Muscle layer of duodenum (tissue), 2 donors: ENCODE measurements around the gene HEMK1.

Source experiments
- H3K27ac ChIP-seq: one replicate; pipeline ENCODE4 v1.7.0; 2013; ENCODE audit warnings: mild to moderate bottlenecking, low read length
- H3K27me3 ChIP-seq: one replicate; pipeline ENCODE4 v1.7.0; 2013; ENCODE audit warnings: low read depth, mild to moderate bottlenecking, control low read depth, low read length
- H3K36me3 ChIP-seq, 2 donors: one replicate each; pipeline ENCODE4 v1.7.0; 2013; ENCODE audit warnings: low read length in 2 of 2, control low read depth in 1 of 2, mild to moderate bottlenecking in 1 of 2; ENCODE audit not compliant: insufficient read depth in 2 of 2, control insufficient read depth in 1 of 2
- H3K4me1 ChIP-seq, 2 donors: one replicate each; pipeline ENCODE4 v1.7.0; 2013; ENCODE audit warnings: low read length in 2 of 2, mild to moderate bottlenecking in 2 of 2, control low read depth in 1 of 2, moderate library complexity in 1 of 2; ENCODE audit not compliant: insufficient read depth in 2 of 2, control insufficient read depth in 1 of 2
- H3K4me3 ChIP-seq, 2 donors: one replicate each; pipeline ENCODE4 v1.7.0; 2013; ENCODE audit warnings: low read length in 2 of 2, low read depth in 1 of 2, mild to moderate bottlenecking in 1 of 2
- H3K9me3 ChIP-seq, 2 donors: one replicate each; pipeline ENCODE4 v1.7.0; 2013; ENCODE audit warnings: low read length in 2 of 2, control low read depth in 1 of 2, mild to moderate bottlenecking in 1 of 2; ENCODE audit not compliant: control insufficient read depth in 1 of 2
- donor health status: healthy.

Gene HEMK1

DNA sequence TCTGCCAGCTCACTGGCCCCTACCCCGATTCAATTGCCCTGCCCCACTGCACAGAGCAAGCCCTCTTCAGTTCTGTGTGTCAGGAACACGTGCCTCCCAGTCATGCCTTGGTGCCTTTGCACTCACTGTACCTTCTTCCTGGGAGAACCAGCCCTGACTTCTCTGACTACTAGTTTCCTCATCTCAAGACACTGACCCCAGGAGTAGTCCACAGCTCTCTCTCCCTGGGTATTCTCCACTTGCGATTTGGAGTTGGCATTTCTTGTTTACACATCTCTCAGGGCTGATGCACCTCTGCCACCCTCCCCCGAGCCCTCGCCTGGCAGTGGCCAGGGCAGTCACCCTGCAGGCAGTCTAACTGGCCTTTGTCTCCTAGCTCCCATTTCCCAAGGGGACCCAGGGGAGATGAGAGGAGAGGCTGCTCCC, 36.6 kb downstream of the HEMK1 start:
- no peak overlapping the region for H3K27ac ChIP-seq
- H3K4me1 ChIP-seq, result peaks cover 31 to 44% of the 10 kb centered on the region in 2 donors
- no peak overlapping the region for H3K4me3 ChIP-seq

DNA sequence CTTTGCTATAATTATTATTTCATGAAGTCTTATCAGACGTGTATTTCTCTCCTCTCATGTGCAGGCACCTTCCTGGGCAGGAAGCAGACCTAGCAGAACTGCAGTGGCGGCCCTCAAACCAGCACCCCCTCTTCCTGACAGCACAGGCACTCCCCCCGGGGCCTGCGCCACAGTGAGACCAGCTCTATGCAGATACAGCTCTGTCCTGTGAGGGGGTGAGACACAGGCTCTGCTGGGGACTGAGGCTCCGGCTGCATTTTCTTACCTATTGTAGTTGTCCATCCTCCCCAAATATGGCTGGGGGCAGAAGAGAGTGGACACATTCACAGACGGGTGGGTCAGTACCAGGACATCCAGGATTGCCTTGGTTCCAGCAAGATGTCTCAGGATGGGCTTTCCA, 37.3 kb downstream of the HEMK1 start:
- no peak overlapping the region for H3K4me3 ChIP-seq
- H3K36me3 ChIP-seq, result peaks cover 29 to 30% of the 10 kb centered on the region in 2 donors
- peaks cover 27 to 42% of the 10 kb centered on the region in 2 donors for H3K4me1 ChIP-seq
- no peak overlapping the region for H3K27ac ChIP-seq
- H3K27me3 ChIP-seq, result no peaks in the 10 kb centered on the region
- H3K9me3 ChIP-seq, result no peaks in the 10 kb centered on the region

More for the DNA sequence above, 36.6 kb downstream of the HEMK1 start:
- H3K36me3 ChIP-seq, result peaks cover 29 to 30% of the 10 kb centered on the region in 2 donors
- H3K9me3 ChIP-seq, result no peaks in the 10 kb centered on the region
- no peaks in the 10 kb centered on the region for H3K27me3 ChIP-seq

DNA sequence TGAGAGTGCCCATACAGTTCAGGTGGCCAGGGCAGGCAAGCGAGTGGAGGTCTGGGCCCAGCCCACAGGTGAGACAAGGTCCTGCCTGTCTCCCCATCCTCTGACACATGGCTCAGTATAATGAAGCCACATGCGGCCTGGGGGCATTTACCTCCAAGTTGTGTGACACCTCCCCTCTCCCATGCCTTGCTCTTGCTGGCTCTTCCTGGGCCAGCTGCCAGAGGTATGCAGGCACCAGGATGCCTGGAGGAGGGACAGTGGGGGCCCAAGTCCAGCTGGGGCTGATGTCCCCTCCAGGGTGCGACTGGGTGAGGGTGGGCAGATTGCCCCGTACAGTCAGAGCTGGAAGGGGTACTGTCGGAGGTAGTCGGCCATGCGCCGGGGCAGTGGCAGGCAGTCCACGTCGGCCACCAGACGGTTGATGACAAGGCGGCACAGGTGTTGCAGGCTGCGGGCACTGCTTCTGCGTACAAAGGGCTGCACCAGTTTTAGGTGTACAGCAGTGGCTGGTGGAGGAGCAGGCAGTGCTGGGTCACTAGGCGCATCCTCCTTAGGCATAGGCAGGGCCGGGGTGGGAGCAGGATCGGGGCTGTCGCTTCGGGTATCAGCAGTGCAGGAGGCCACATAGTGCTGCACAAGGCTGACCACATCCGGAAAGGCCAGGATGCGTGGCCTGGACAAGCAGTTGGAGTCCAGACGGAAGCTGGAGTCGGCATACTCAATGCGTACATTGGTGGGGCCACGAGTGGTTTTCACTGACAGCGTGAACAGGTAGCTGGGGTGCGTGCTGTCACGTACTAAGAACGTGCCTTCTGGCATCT, 38.2 kb downstream of the HEMK1 start:
- no peaks in the 10 kb centered on the region for H3K27me3 ChIP-seq
- H3K9me3 ChIP-seq, result no peaks in the 10 kb centered on the region
- H3K4me3 ChIP-seq, result no peak overlapping the region
- no peak overlapping the region for H3K27ac ChIP-seq
- peaks cover 18 to 38% of the 10 kb centered on the region in 2 donors for H3K4me1 ChIP-seq
- H3K36me3 ChIP-seq, result peaks cover 29 to 30% of the 10 kb centered on the region in 2 donors

DNA sequence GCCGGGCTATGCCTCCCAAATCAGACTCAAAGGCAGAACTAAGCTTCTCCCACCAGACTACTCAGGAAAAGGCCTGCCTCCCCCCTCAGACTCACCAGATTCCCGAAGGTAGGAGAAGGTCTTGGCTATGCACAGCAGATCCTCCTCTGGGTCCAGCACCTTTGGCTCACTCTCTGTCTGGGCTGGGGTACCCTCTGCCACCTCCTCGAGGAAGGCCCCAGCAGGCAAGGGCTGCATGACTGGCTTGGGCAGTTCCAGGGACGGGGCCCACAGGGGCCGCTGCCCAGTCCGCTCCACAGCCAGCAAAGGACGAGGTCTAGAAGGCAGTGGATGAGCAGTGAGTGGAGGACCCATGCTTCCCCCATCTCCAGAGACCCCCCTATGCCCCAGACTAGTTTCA, 39.0 kb downstream of the HEMK1 start:
- no peak overlapping the region for H3K27ac ChIP-seq
- peaks cover 15 to 36% of the 10 kb centered on the region in 2 donors for H3K4me1 ChIP-seq
- H3K9me3 ChIP-seq, result no peaks in the 10 kb centered on the region
- H3K36me3 ChIP-seq, result peaks cover 29 to 30% of the 10 kb centered on the region in 2 donors
- no peaks in the 10 kb centered on the region for H3K27me3 ChIP-seq
- H3K4me3 ChIP-seq, result no peak overlapping the region

DNA sequence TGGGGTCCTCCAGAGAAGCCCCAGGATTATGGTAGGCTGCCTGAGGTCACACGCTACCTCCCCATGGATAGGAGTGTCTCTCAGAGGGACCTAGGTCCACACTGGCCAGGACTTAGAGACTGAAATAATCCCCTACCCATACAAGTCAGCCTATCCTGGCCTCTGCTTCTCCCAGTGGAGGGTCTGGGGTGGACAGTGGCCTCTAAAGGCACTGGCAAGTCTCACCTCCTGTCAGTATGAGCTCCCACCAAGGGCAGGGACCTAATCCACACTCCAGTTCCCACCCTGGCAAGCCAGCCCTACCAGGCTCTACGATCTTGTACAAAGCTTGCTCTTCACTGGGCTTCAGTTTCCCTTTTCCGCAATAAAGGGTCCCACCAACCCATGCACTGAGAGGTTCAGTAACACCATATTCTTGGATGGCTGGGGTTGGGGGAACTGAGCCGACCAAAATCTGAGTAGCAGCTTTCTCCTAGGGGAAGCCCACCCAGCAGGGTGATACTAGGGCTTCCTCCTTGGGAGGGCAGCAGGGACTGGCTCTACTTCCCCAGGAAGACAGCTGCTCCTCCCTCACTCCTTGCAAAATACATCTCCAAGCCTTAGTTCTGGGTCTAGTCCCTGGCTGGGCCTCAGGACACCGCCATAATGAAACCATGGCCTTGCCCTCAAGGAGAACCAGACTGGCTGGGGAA, 39.9 kb downstream of the HEMK1 start:
- H3K27ac ChIP-seq, result no peak overlapping the region
- peaks cover 22 to 40% of the 10 kb centered on the region in 2 donors for H3K4me1 ChIP-seq
- H3K9me3 ChIP-seq, result no peaks in the 10 kb centered on the region
- peak overlapping the region; percentile 77 to 83 for H3K4me3 ChIP-seq
- H3K36me3 ChIP-seq, result peaks cover 27 to 30% of the 10 kb centered on the region in 2 donors
- no peaks in the 10 kb centered on the region for H3K27me3 ChIP-seq

DNA sequence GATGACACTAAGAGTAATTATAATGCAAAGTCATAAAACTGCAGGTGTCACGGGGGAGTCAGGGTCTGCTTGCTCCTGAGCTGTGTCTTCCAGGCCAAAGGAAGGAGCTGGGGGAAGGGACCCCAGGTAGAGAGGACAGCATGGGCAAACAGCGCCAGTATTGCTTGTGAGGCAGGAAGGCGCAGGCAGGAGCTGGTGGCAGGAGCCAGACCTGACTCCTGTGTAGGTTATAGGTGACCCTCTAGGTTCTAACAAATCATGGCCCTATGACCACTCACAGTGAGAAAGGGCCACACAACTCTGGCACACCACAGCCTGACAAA, 40.4 kb downstream of the HEMK1 start:
- Histone ChIP-seq H3K27ac (no peak overlapping the region), H3K36me3 (peaks cover 24 to 27% of the 10 kb centered on the region in 2 donors), H3K4me3 (peak overlapping the region; percentile 77 to 83), H3K9me3 (no peaks in the 10 kb centered on the region), H3K4me1 (peaks cover 22 to 40% of the 10 kb centered on the region in 2 donors), H3K27me3 (no peaks in the 10 kb centered on the region)

DNA sequence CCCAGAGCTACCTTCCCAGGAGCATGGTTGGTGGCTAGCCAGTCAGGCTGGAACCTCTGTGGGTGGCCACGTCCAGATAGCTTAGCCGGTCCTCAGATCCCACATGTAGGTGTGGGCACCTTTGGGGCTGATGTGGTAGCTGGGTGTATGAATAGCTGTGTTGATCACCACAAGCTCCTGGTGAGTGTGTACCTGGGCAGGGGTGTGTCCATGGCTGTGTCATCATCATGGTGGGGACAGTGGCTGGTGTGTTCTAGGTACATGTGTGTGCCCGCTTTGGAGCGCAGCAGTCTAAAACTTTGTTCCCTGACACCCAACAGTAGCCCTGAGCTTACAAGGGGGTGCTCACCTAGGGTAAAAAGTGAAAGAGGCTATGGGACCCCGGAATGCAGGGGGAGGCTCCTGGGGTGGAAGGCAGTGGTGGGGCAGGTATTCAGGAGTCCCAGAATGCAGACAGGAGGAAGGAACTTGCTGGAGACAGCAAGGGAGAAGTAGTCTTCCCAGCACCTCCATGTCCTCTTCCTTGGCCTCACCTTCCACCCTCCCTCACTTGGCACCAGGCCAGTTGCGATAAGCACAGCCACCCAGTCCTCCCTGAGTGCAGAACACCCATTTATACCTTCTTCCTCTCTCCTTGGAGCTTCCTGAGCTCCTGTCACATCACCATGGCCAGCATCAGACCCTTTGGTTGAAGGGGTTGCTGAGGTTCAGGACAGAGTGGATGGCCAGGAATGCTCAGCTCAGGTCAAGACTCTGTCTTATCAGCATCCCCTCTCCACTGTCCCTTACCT, 41.1 kb downstream of the HEMK1 start:
- peak overlapping the region; percentile 77 to 83 for H3K4me3 ChIP-seq
- no peaks in the 10 kb centered on the region for H3K9me3 ChIP-seq
- peak overlapping the region; percentile 61 for H3K27ac ChIP-seq
- no peaks in the 10 kb centered on the region for H3K27me3 ChIP-seq
- peaks cover 21 to 40% of the 10 kb centered on the region in 2 donors for H3K4me1 ChIP-seq
- peaks cover 21 to 25% of the 10 kb centered on the region in 2 donors for H3K36me3 ChIP-seq

DNA sequence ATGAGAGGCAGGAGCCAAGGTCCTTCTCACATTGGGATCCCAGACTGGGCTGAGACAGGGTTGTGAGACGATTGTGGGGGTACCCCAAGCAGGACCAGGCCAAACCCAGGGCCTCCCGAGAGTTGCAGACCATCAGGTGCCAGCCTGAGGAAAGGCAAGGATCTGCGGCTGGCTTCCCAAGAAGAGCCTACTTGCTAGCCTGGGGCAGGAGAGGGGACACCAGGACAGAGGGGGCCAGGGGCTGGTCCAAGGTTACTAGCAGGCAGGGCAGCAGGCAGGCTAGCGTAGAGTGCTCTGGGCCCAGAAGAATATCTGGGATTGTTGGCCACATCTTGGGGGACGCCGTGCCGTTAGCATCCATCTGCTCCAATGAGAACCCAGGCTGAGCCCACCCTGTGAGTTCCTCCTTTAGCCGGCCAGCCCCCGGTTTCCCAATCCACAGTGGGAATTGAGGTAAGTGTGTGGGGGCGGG, 41.7 kb downstream of the HEMK1 start:
- Histone ChIP-seq H3K4me1 (peaks cover 18 to 40% of the 10 kb centered on the region in 2 donors), H3K36me3 (peaks cover 18 to 21% of the 10 kb centered on the region in 2 donors), H3K27me3 (no peaks in the 10 kb centered on the region), H3K4me3 (peak overlapping the region; percentile 77 to 83), H3K27ac (peak overlapping the region; percentile 61), H3K9me3 (no peaks in the 10 kb centered on the region)

DNA sequence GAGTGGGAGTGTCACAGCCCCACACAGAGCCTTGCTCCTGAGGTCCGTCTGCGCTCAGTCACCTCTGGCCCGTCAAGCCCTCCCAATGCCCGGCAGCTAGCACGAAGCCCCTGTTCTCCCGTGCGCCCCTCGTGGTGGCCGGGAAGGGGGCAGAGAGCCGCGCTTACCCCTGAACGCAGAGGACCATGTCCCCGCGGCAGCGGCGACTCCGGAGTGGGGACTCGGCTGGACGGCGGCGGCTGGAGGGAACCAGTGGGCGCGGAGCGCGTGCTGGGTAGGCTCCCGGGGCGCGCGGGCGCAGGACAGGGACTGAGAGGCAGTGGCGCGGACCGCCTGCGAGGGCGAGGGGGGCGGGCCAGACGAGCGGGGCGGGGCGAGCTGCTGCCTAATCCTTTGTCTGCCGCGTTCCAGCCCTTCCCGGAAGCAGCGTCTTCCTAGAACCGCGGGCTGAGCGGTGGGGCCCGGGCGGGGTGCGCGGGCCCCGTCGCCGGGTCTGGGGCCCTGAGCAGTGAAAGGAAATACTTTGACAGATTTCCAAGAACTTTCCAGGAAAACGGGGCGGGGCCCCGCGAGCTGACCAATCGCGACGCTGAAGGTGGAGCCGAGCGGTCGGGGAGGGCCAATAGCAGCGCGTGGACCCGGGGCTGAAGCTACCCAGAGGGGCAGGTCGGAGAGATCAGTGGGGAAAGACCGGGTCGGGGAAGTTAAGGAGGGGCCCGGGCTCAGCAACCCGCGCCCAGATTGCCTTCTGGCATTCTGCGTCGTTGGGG, 42.3 kb downstream of the HEMK1 start, which contains the start of gene CISH:
Gene CISH, minus strand, starts transcription at position 311 of the 770 bp plus-strand sequence. Its CDS starts 124 bp downstream, at position 187.
- Histone ChIP-seq H3K4me1 (peaks cover 18 to 40% of the 10 kb centered on the region in 2 donors), H3K9me3 (no peaks in the 10 kb centered on the region), H3K4me3 (peak within 1 kb of the TSS; percentile 77 to 83), H3K27me3 (no peaks in the 10 kb centered on the region), H3K36me3 (peaks cover 15 to 17% of the 10 kb centered on the region in 2 donors), H3K27ac (peak within 1 kb of the TSS; percentile 61)

DNA sequence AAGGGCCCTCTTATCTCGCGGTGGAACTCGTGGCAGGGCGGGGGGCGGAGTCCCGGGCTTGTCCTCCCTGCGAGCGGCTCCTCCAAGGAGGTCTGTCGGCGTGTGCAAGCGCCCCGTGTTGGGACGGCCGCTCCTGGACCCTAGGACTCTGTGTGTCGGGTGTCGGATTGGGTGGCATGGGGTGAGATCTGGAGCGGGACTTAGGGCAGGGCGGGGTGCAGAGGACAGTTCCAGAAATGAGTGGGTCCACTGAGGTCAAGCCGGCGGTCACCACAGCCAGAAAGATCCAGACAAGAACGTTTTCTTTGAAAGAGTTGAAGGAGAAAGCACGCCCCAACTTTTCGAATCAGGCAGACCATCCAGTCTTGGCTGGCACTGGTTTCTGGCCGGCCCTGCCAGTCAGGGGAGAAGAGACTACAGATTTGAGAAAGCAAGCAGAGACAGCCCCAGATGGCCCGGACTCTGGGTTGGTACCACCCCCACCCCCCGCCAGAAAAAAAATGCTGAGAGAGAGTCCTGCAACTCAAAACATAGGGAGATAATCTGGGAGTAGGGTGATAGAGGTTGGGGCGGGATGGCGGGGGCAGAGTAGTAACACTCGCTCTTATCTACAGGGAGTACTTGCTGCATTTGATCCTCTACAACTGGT, 43.0 kb downstream of the HEMK1 start:
- Histone ChIP-seq H3K27ac (peak overlapping the region; percentile 14), H3K9me3 (no peaks in the 10 kb centered on the region), H3K4me1 (peaks cover 18 to 37% of the 10 kb centered on the region in 2 donors)

More for the DNA sequence above, 43.0 kb downstream of the HEMK1 start:
- H3K36me3 ChIP-seq, result peaks cover 8 to 10% of the 10 kb centered on the region in 2 donors
- peak overlapping the region; percentile 77 to 83 for H3K4me3 ChIP-seq
- H3K27me3 ChIP-seq, result no peaks in the 10 kb centered on the region
